Skeletal muscle tissue (tissue), 4 donors: ENCODE measurements around the gene PLD5. TPM values are rescaled to one million over a fixed set of nuclear protein-coding genes. Genes with fewer than 3 reads are reported as not detected.

Experiments
- H3K27ac ChIP-seq: one replicate; pipeline ENCODE4 v1.7.0; 2013; ENCODE audit warnings: mild to moderate bottlenecking, low read depth, low read length, inconsistent platforms
- H3K27me3 ChIP-seq, 3 donors: one replicate each; pipeline ENCODE4 v1.7.0; 2013; ENCODE audit warnings: low read length in 3 of 3; ENCODE audit not compliant: control insufficient read depth in 3 of 3, insufficient read depth in 3 of 3
- H3K36me3 ChIP-seq, 3 donors: one replicate each; pipeline ENCODE4 v1.7.0; 2013; ENCODE audit warnings: low read length in 3 of 3; ENCODE audit not compliant: control insufficient read depth in 3 of 3, insufficient read depth in 3 of 3
- H3K4me1 ChIP-seq, 3 donors: one replicate each; pipeline ENCODE4 v1.7.0; 2013; ENCODE audit warnings: low read length in 3 of 3, mild to moderate bottlenecking in 3 of 3; ENCODE audit not compliant: control insufficient read depth in 3 of 3, insufficient read depth in 3 of 3
- H3K4me3 ChIP-seq, 3 donors: one replicate each; pipeline ENCODE4 v1.7.0; 2013; ENCODE audit warnings: low read length in 3 of 3
- H3K9ac ChIP-seq, 3 donors: one replicate each; pipeline ENCODE4 v1.7.0; 2013; ENCODE audit warnings: low read length in 3 of 3, mild to moderate bottlenecking in 3 of 3, moderate library complexity in 2 of 3, low read depth in 1 of 3
- H3K9me3 ChIP-seq, 3 donors: one replicate each; pipeline ENCODE4 v1.7.0; 2013; ENCODE audit warnings: low read length in 3 of 3; ENCODE audit not compliant: control insufficient read depth in 3 of 3
- total RNA-seq: library from RNA; depleted of rRNA; stranded (reverse); fragments of >200 nt; gene quantifications from one replicate; pipeline ENCODE4 v1.2.3, GENCODE V29; 2014
- donor health status: Osteomylitis.

Gene PLD5
- total RNA-seq, 1 donor from 2014 or later, result 0.52 TPM

- Histone ChIP-seq H3K36me3 (no peaks in the 10 kb centered on the region), H3K9me3 (no peaks in the 10 kb centered on the region), H3K9ac (no peak overlapping the region), H3K4me1 (no peaks in the 10 kb centered on the region), H3K27me3 (peaks cover 6 to 8% (median 8%) of the 10 kb centered on the region in 3 donors), H3K4me3 (no peak overlapping the region), H3K27ac (no peak overlapping the region)
These were observed 69.5 kb downstream of the PLD5 start for GRCh38 chr1:242455052-242455361.

GRCh38 chr1:242454262-242455051 lies 70.0 kb downstream of the PLD5 start:
- Histone ChIP-seq H3K9ac (no peak overlapping the region), H3K27me3 (peaks cover 6 to 8% (median 8%) of the 10 kb centered on the region in 3 donors)

GRCh38 chr1:242452573-242452972 lies 71.9 kb downstream of the PLD5 start:
- no peak overlapping the region for H3K9ac ChIP-seq
- peaks cover 8 to 11% (median 8%) of the 10 kb centered on the region in 3 donors for H3K27me3 ChIP-seq

More at GRCh38 chr1:242454262-242455051, 70.0 kb downstream of the PLD5 start:
- H3K9me3 ChIP-seq, result no peaks in the 10 kb centered on the region
- H3K4me3 ChIP-seq, result no peak overlapping the region
- H3K4me1 ChIP-seq, result no peaks in the 10 kb centered on the region
- no peak overlapping the region for H3K27ac ChIP-seq
- no peaks in the 10 kb centered on the region for H3K36me3 ChIP-seq

GRCh38 chr1:242449661-242450060 lies 74.8 kb downstream of the PLD5 start:
- no peak overlapping the region for H3K9ac ChIP-seq
- no peaks in the 10 kb centered on the region for H3K36me3 ChIP-seq
- H3K27me3 ChIP-seq, result peaks cover 3 to 5% (median 3%) of the 10 kb centered on the region in 3 donors
- no peak overlapping the region for H3K4me3 ChIP-seq
- H3K9me3 ChIP-seq, result no peaks in the 10 kb centered on the region
- H3K27ac ChIP-seq, result no peak overlapping the region
- no peaks in the 10 kb centered on the region for H3K4me1 ChIP-seq

More at GRCh38 chr1:242452573-242452972, 71.9 kb downstream of the PLD5 start:
- Histone ChIP-seq H3K4me1 (no peaks in the 10 kb centered on the region), H3K27ac (no peak overlapping the region), H3K9me3 (no peaks in the 10 kb centered on the region), H3K4me3 (no peak overlapping the region), H3K36me3 (no peaks in the 10 kb centered on the region)

- H3K4me3 ChIP-seq, result no peak overlapping the region
- no peak overlapping the region for H3K27ac ChIP-seq
- H3K9me3 ChIP-seq, result no peaks in the 10 kb centered on the region
- peak overlapping the region in 1 of 3 donors; percentile 50 for H3K9ac ChIP-seq
- no peaks in the 10 kb centered on the region for H3K4me1 ChIP-seq
- H3K27me3 ChIP-seq, result peaks cover 3 to 5% (median 3%) of the 10 kb centered on the region in 3 donors
- H3K36me3 ChIP-seq, result no peaks in the 10 kb centered on the region
These were observed 75.4 kb downstream of the PLD5 start for GRCh38 chr1:242448910-242449645.

- no peaks in the 10 kb centered on the region for H3K9me3 ChIP-seq
- H3K27me3 ChIP-seq, result peaks cover 0 to 5% (median 0%) of the 10 kb centered on the region in 3 donors
- no peak overlapping the region for H3K27ac ChIP-seq
- H3K4me1 ChIP-seq, result no peaks in the 10 kb centered on the region
- no peak overlapping the region for H3K4me3 ChIP-seq
- H3K36me3 ChIP-seq, result no peaks in the 10 kb centered on the region
- no peak overlapping the region for H3K9ac ChIP-seq
These were observed 76.8 kb downstream of the PLD5 start for GRCh38 chr1:242447689-242448088.

- Histone ChIP-seq H3K27ac (no peak overlapping the region), H3K4me1 (no peaks in the 10 kb centered on the region), H3K9ac (no peak overlapping the region), H3K4me3 (no peak overlapping the region), H3K9me3 (no peaks in the 10 kb centered on the region), H3K36me3 (no peaks in the 10 kb centered on the region), H3K27me3 (no peaks in the 10 kb centered on the region)
These were observed 83.7 kb downstream of the PLD5 start for GRCh38 chr1:242440757-242441156.

- H3K9me3 ChIP-seq, result peaks cover 0 to 2% (median 1%) of the 10 kb centered on the region in 3 donors
These were observed 89.3 kb downstream of the PLD5 start for GRCh38 chr1:242435200-242435599.

GRCh38 chr1:242432491-242433095 lies 91.9 kb downstream of the PLD5 start:
- no peak overlapping the region for H3K9ac ChIP-seq
- peaks cover 0 to 2% (median 1%) of the 10 kb centered on the region in 3 donors for H3K9me3 ChIP-seq
- no peaks in the 10 kb centered on the region for H3K27me3 ChIP-seq
- H3K36me3 ChIP-seq, result no peaks in the 10 kb centered on the region
- no peak overlapping the region for H3K27ac ChIP-seq
- H3K4me1 ChIP-seq, result no peaks in the 10 kb centered on the region
- no peak overlapping the region for H3K4me3 ChIP-seq

More at GRCh38 chr1:242435200-242435599, 89.3 kb downstream of the PLD5 start:
- Histone ChIP-seq H3K9ac (no peak overlapping the region), H3K27ac (no peak overlapping the region), H3K4me1 (no peaks in the 10 kb centered on the region), H3K36me3 (no peaks in the 10 kb centered on the region), H3K4me3 (no peak overlapping the region), H3K27me3 (no peaks in the 10 kb centered on the region)

GRCh38 chr1:242431786-242432185 lies 92.7 kb downstream of the PLD5 start:
- H3K9ac ChIP-seq, result no peak overlapping the region
- H3K9me3 ChIP-seq, result peaks cover 0 to 2% (median 1%) of the 10 kb centered on the region in 3 donors
- no peaks in the 10 kb centered on the region for H3K4me1 ChIP-seq
- no peaks in the 10 kb centered on the region for H3K27me3 ChIP-seq
- H3K27ac ChIP-seq, result no peak overlapping the region
- no peak overlapping the region for H3K4me3 ChIP-seq
- no peaks in the 10 kb centered on the region for H3K36me3 ChIP-seq
